ENCODE data around the gene ATP8A2. TPM values are rescaled to one million over a fixed set of nuclear protein-coding genes. Genes with fewer than 3 reads are reported as not detected.

The ATP8A2 gene
- polyA plus RNA-seq, 1 donor from 2014 or later, result 11.9 TPM

DNA sequence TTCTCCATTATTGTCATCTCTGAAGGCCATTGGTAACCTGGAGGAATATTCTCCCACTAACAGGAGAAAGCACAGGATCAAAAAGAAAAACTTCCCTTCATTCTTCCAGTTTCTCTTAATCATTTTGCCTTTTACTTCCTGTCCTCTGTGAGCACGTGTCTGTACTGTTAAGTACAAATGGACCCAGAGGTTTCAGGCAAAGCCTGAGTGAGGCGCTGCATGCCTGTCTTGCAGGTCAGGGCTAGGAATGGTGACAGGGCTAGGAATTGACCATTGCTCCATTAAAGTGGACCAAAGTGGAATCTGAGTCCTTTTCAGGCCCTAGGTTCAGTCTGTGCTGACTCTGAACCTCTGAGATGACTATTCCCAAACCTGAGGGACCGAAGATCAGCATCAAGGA, 353.3 kb downstream of the ATP8A2 start:
- no peaks in the 10 kb centered on the region for H4K20me1 ChIP-seq (ENCODE audit: insufficient read depth)
- H3K4me2 ChIP-seq (ENCODE audit: low read length), result no peak overlapping the region
- H3K9me2 ChIP-seq (ENCODE audit: insufficient read depth, low read length), result no peaks in the 10 kb centered on the region
- H3K36me3 ChIP-seq (ENCODE audit: insufficient read depth, low read length), result no peaks in the 10 kb centered on the region
- no peak overlapping the region for H3K4me3 ChIP-seq (ENCODE audit: low read length)
- H2AFZ ChIP-seq (ENCODE audit: low read depth, low read length), result no peak overlapping the region
- H3K79me2 ChIP-seq (replicated peaks; ENCODE audit: insufficient read depth, low read length), result no peaks in the 10 kb centered on the region
- H3K27me3 ChIP-seq (ENCODE audit: insufficient read depth, low read depth, low read length), result no peaks in the 10 kb centered on the region
- no peak overlapping the region for H3K9ac ChIP-seq (ENCODE audit: low read length)
- TF ChIP-seq SMC3 (conservative IDR thresholded peaks at IDR 0.05; ENCODE audit: poor library complexity) (no peak), POLR2AphosphoS5 (IDR thresholded peaks at IDR 0.05) (no peak), EZH2 (IDR thresholded peaks at IDR 0.05; ENCODE audit: borderline replicate concordance, insufficient read depth, low read length, poor library complexity, severe bottlenecking) (no peak), RAD21 (conservative IDR thresholded peaks at IDR 0.05) (no peak), EP300 (conservative IDR thresholded peaks at IDR 0.05; ENCODE audit: poor library complexity, severe bottlenecking) (no peak), MXI1 (conservative IDR thresholded peaks at IDR 0.05; ENCODE audit: poor library complexity, severe bottlenecking) (no peak), TAF1 (IDR thresholded peaks at IDR 0.05; ENCODE audit: low read depth) (no peak)
- TF ChIP-seq, protein P1, sequence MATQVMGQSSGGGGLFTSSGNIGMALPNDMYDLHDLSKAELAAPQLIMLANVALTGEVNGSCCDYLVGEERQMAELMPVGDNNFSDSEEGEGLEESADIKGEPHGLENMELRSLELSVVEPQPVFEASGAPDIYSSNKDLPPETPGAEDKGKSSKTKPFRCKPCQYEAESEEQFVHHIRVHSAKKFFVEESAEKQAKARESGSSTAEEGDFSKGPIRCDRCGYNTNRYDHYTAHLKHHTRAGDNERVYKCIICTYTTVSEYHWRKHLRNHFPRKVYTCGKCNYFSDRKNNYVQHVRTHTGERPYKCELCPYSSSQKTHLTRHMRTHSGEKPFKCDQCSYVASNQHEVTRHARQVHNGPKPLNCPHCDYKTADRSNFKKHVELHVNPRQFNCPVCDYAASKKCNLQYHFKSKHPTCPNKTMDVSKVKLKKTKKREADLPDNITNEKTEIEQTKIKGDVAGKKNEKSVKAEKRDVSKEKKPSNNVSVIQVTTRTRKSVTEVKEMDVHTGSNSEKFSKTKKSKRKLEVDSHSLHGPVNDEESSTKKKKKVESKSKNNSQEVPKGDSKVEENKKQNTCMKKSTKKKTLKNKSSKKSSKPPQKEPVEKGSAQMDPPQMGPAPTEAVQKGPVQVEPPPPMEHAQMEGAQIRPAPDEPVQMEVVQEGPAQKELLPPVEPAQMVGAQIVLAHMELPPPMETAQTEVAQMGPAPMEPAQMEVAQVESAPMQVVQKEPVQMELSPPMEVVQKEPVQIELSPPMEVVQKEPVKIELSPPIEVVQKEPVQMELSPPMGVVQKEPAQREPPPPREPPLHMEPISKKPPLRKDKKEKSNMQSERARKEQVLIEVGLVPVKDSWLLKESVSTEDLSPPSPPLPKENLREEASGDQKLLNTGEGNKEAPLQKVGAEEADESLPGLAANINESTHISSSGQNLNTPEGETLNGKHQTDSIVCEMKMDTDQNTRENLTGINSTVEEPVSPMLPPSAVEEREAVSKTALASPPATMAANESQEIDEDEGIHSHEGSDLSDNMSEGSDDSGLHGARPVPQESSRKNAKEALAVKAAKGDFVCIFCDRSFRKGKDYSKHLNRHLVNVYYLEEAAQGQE (IDR thresholded peaks at IDR 0.05; ENCODE audit: borderline replicate concordance), result no peak
- TF ChIP-seq, protein P2, sequence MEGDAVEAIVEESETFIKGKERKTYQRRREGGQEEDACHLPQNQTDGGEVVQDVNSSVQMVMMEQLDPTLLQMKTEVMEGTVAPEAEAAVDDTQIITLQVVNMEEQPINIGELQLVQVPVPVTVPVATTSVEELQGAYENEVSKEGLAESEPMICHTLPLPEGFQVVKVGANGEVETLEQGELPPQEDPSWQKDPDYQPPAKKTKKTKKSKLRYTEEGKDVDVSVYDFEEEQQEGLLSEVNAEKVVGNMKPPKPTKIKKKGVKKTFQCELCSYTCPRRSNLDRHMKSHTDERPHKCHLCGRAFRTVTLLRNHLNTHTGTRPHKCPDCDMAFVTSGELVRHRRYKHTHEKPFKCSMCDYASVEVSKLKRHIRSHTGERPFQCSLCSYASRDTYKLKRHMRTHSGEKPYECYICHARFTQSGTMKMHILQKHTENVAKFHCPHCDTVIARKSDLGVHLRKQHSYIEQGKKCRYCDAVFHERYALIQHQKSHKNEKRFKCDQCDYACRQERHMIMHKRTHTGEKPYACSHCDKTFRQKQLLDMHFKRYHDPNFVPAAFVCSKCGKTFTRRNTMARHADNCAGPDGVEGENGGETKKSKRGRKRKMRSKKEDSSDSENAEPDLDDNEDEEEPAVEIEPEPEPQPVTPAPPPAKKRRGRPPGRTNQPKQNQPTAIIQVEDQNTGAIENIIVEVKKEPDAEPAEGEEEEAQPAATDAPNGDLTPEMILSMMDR (IDR thresholded peaks at IDR 0.05; ENCODE audit: poor library complexity, severe bottlenecking), result no peak
- H3F3A ChIP-seq (ENCODE audit: insufficient read depth, low read length, poor library complexity, severe bottlenecking), result no peaks in the 10 kb centered on the region
- no peaks in the 10 kb centered on the region for H3K9me3 ChIP-seq (ENCODE audit: low read length)
- H3K27ac ChIP-seq (ENCODE audit: low read length), result no peak overlapping the region

DNA sequence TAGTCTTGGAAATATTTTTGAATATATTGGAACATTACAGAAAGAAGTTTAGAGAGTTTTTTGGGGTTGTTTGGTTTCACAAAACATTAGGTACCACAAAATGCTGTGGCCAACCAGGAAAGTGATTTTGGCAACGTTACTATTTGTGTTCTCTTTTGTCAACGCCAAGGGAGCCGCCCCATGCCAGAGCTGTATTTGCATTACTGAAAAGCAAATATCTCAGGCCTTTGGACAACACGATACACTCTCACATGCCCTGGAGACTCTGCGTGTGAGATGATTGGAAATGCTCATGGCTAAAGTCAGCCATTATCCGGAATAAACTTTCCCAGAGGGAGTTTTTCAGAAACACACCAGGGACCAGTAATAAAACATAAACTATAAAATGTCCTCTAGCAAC, 355.5 kb downstream of the ATP8A2 start:
- TF ChIP-seq, protein P2 (IDR thresholded peaks at IDR 0.05; ENCODE audit: poor library complexity, severe bottlenecking), result no peak
- no peak for TF ChIP-seq TAF1 (IDR thresholded peaks at IDR 0.05; ENCODE audit: low read depth)
- no peak for TF ChIP-seq SMC3 (conservative IDR thresholded peaks at IDR 0.05; ENCODE audit: poor library complexity)
- TF ChIP-seq, protein P1 (IDR thresholded peaks at IDR 0.05; ENCODE audit: borderline replicate concordance), result no peak
- no peak for TF ChIP-seq EP300 (conservative IDR thresholded peaks at IDR 0.05; ENCODE audit: poor library complexity, severe bottlenecking)
- Histone ChIP-seq H3K4me2 (ENCODE audit: low read length) (no peak overlapping the region), H3K36me3 (ENCODE audit: insufficient read depth, low read length) (no peaks in the 10 kb centered on the region), H3K27me3 (ENCODE audit: insufficient read depth, low read depth, low read length) (no peaks in the 10 kb centered on the region), H3K9ac (ENCODE audit: low read length) (no peak overlapping the region), H2AFZ (ENCODE audit: low read depth, low read length) (no peak overlapping the region), H3K4me3 (ENCODE audit: low read length) (no peak overlapping the region), H4K20me1 (ENCODE audit: insufficient read depth) (no peaks in the 10 kb centered on the region), H3K9me2 (ENCODE audit: insufficient read depth, low read length) (no peaks in the 10 kb centered on the region), H3K27ac (ENCODE audit: low read length) (no peak overlapping the region), H3K79me2 (replicated peaks; ENCODE audit: insufficient read depth, low read length) (no peaks in the 10 kb centered on the region), H3K9me3 (ENCODE audit: low read length) (no peaks in the 10 kb centered on the region), H3F3A (ENCODE audit: insufficient read depth, low read length, poor library complexity, severe bottlenecking) (no peaks in the 10 kb centered on the region)
